DND-41 (cell line): ENCODE data around the gene GPC1.

ENCODE experiments used
- EZH2 ChIP-seq: IDR thresholded peaks from 3 replicates; pipeline ENCODE4 v1.6.1; 2012; ENCODE audit warnings: borderline replicate concordance, low read depth, mild to moderate bottlenecking, moderate library complexity, low read length, inconsistent platforms; ENCODE audit not compliant: severe bottlenecking
- TF ChIP-seq, protein P1 (sequence below): IDR thresholded peaks from 2 replicates; pipeline ENCODE4 v1.5.1; 2012; ENCODE audit warnings: borderline replicate concordance, low read length, moderate library complexity, mild to moderate bottlenecking; ENCODE audit not compliant: poor library complexity, severe bottlenecking; ENCODE audit errors: extremely low read depth

DNA sequence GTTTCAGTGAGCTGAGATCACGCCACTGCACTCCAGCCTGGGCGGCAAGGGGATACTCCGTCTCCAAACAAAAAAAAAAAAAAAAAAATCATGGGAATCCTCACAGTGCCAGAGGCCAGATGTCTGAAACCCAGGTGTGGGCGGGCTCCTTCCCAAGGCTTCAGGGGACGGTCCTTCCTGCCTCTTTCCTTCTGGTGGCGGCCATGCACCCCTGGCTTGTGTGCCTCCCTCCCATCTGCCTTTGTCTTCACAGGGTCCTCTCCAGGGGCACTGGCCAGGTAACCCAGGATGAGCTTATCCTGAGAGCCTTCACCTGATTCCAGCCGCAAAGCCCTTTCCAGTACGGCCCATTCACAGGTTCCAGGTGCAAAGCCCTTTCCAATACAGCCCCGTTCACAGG is 40.9 kb upstream of the GPC1 start:
- TF ChIP-seq, protein P1, sequence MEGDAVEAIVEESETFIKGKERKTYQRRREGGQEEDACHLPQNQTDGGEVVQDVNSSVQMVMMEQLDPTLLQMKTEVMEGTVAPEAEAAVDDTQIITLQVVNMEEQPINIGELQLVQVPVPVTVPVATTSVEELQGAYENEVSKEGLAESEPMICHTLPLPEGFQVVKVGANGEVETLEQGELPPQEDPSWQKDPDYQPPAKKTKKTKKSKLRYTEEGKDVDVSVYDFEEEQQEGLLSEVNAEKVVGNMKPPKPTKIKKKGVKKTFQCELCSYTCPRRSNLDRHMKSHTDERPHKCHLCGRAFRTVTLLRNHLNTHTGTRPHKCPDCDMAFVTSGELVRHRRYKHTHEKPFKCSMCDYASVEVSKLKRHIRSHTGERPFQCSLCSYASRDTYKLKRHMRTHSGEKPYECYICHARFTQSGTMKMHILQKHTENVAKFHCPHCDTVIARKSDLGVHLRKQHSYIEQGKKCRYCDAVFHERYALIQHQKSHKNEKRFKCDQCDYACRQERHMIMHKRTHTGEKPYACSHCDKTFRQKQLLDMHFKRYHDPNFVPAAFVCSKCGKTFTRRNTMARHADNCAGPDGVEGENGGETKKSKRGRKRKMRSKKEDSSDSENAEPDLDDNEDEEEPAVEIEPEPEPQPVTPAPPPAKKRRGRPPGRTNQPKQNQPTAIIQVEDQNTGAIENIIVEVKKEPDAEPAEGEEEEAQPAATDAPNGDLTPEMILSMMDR, result no peak
- no peak for TF ChIP-seq EZH2
